OCI-LY3 (cell line): Measurements from ENCODE around the gene FBXO2.

Experiments used
- H2AFZ ChIP-seq: fragments of 200-600, 300-600 bp; shearing (Covaris generic); 2 replicates; pipeline ENCODE4 v1.6.0; 2014; ENCODE audit warnings: antibody characterized with exemption, low read depth, low read length
- H3K27ac ChIP-seq: fragments of 200-600, 300-600 bp; sonication (generic); 2 replicates; pipeline ENCODE4 v1.5.1; 2014; ENCODE audit warnings: mild to moderate bottlenecking, low read length, moderate library complexity, mixed read lengths
- H3K27me3 ChIP-seq: fragments of 200-600, 300-600 bp; sonication (generic); 2 replicates; pipeline ENCODE4 v1.6.1; 2014; ENCODE audit warnings: low read depth, low read length, mixed read lengths
- H3K36me3 ChIP-seq: fragments of 200-600, 300-600 bp; sonication (generic); replicated peaks from 2 replicates; pipeline ENCODE3; 2014; ENCODE audit warnings: low read depth, low read length, mixed read lengths
- H3K4me1 ChIP-seq: fragments of 300-600, 200-600 bp; sonication (generic); 2 replicates; pipeline ENCODE4 v1.6.1; 2014; ENCODE audit warnings: low read length, mixed read lengths
- H3K4me2 ChIP-seq: fragments of 200-600, 300-600 bp; sonication (generic); 2 replicates; pipeline ENCODE4 v1.6.1; 2014; ENCODE audit warnings: low read length, mixed read lengths
- H3K4me3 ChIP-seq: fragments of 300-600, 200-600 bp; sonication (generic); 2 replicates; pipeline ENCODE4 v1.5.1; 2014; ENCODE audit warnings: antibody characterized with exemption, mild to moderate bottlenecking, low read length, moderate library complexity
- H3K79me2 ChIP-seq: fragments of 300-600, 200-600 bp; shearing (Covaris generic); 2 replicates; pipeline ENCODE4 v1.6.1; 2014; ENCODE audit warnings: mild to moderate bottlenecking, low read length, mixed read lengths
- H3K9ac ChIP-seq: fragments of 300-600, 200-600 bp; shearing (Covaris generic); 2 replicates; pipeline ENCODE4 v1.6.0; 2014; ENCODE audit warnings: mild to moderate bottlenecking, low read length, moderate library complexity
- H3K9me3 ChIP-seq: fragments of 200-600, 300-600 bp; shearing (Covaris generic); 2 replicates; pipeline ENCODE4 v1.6.1; 2014; ENCODE audit warnings: low read length, mixed read lengths; ENCODE audit not compliant: insufficient read depth
- H4K20me1 ChIP-seq: fragments of 200-600, 300-600 bp; sonication (generic); 2 replicates; pipeline ENCODE4 v1.6.1; 2016; ENCODE audit warnings: low read length, mixed read lengths; ENCODE audit not compliant: insufficient read depth
- CTCF ChIP-seq: fragments of 200-600, 300-600 bp; sonication (generic); IDR thresholded peaks from 2 replicates; pipeline ENCODE4 v1.5.1; 2014; ENCODE audit warnings: antibody characterized with exemption, low read length, low read depth
- EZH2phosphoT487 ChIP-seq: fragments of 200-600 bp; shearing (Covaris generic); IDR thresholded peaks from 2 replicates; pipeline ENCODE4 v1.6.1; 2018; ENCODE audit warnings: antibody characterized with exemption, mixed run types, low read depth

FBXO2 gene

GRCh38 chr1:11606775-11607174, 47.5 kb downstream of the FBXO2 start:
- Histone ChIP-seq H3K27me3 (no peaks in the 10 kb centered on the region), H3K9me3 (no peaks in the 10 kb centered on the region), H3K36me3 (no peaks in the 10 kb centered on the region), H2AFZ (no peak overlapping the region), H3K4me2 (no peak overlapping the region), H3K79me2 (no peaks in the 10 kb centered on the region), H4K20me1 (no peaks in the 10 kb centered on the region), H3K4me1 (no peaks in the 10 kb centered on the region), H3K27ac (no peak overlapping the region), H3K9ac (no peak overlapping the region), H3K4me3 (no peak overlapping the region)
- no peak for TF ChIP-seq CTCF
- TF ChIP-seq EZH2phosphoT487 = no peak

- Histone ChIP-seq H3K79me2 (no peaks in the 10 kb centered on the region), H3K27ac (no peak overlapping the region), H3K4me2 (no peak overlapping the region), H4K20me1 (no peaks in the 10 kb centered on the region), H3K36me3 (no peaks in the 10 kb centered on the region), H3K4me1 (no peaks in the 10 kb centered on the region), H3K9ac (no peak overlapping the region), H3K27me3 (no peaks in the 10 kb centered on the region), H3K9me3 (no peaks in the 10 kb centered on the region), H3K4me3 (no peak overlapping the region), H2AFZ (no peak overlapping the region)
- TF ChIP-seq CTCF (no peak), EZH2phosphoT487 (no peak)
Measured at GRCh38 chr1:11602981-11603380, 51.2 kb downstream of the FBXO2 start.

- no peak overlapping the region for H3K27ac ChIP-seq
- no peaks in the 10 kb centered on the region for H3K4me1 ChIP-seq
- H3K9ac ChIP-seq = no peak overlapping the region
- no peak overlapping the region for H3K4me2 ChIP-seq
- no peak overlapping the region for H3K4me3 ChIP-seq
- H3K9me3 ChIP-seq = no peaks in the 10 kb centered on the region
- no peaks in the 10 kb centered on the region for H3K27me3 ChIP-seq
- H3K79me2 ChIP-seq = no peaks in the 10 kb centered on the region
- no peaks in the 10 kb centered on the region for H4K20me1 ChIP-seq
- no peaks in the 10 kb centered on the region for H3K36me3 ChIP-seq
- no peak overlapping the region for H2AFZ ChIP-seq
- TF ChIP-seq CTCF = no peak
- no peak for TF ChIP-seq EZH2phosphoT487
Measured at GRCh38 chr1:11602424-11602823, 51.8 kb downstream of the FBXO2 start.

- no peaks in the 10 kb centered on the region for H3K9me3 ChIP-seq
- no peak overlapping the region for H2AFZ ChIP-seq
- H3K79me2 ChIP-seq = no peaks in the 10 kb centered on the region
- no peaks in the 10 kb centered on the region for H3K27me3 ChIP-seq
- H3K4me2 ChIP-seq = no peak overlapping the region
- H3K9ac ChIP-seq = no peak overlapping the region
- H4K20me1 ChIP-seq = no peaks in the 10 kb centered on the region
- no peak overlapping the region for H3K27ac ChIP-seq
- H3K4me1 ChIP-seq = no peaks in the 10 kb centered on the region
- no peak overlapping the region for H3K4me3 ChIP-seq
- no peaks in the 10 kb centered on the region for H3K36me3 ChIP-seq
- no peak for TF ChIP-seq CTCF
- no peak for TF ChIP-seq EZH2phosphoT487
Measured at GRCh38 chr1:11600836-11601235, 53.4 kb downstream of the FBXO2 start.
